GM21526 (cell line): Measurements from ENCODE around the gene SCAF4.

Source experiments
- ATAC-seq: cut with Tn5 transposase; IDR thresholded peaks from one replicate; pipeline ENCODE4 v1.9.1; 2021; ENCODE audit warnings: moderate library complexity; ENCODE audit not compliant: unreplicated experiment, low FRiP score

Gene SCAF4

DNA sequence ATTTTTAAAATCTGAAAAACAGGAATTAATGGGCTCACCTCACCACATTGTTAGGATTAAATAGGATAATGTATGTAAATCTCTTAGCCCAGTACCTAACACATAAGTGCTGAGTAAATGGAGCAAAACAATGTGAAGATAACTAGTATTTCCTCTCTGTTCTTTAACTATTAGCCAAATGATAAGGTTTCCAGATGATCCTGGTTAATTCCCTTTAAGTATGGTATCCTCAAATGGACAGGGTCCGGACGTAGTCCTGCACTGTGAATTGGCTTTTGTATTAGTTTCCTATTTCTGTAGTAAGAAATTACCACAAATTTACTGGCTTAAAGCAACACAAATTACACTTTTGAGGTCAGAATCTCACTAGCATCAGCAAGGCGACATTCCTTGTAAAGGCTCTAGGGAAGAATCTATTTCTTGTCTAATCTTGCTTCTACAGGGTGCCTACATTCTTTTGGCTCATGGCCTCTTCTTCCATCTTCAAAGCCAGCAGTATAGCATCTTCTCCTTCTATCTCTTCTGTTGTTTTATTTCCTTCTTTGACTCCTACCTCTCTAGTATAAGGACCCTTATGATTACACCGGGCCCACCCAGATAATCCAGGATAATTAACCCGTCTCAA is 17.1 kb downstream of the SCAF4 start:
- no peak for ATAC-seq

DNA sequence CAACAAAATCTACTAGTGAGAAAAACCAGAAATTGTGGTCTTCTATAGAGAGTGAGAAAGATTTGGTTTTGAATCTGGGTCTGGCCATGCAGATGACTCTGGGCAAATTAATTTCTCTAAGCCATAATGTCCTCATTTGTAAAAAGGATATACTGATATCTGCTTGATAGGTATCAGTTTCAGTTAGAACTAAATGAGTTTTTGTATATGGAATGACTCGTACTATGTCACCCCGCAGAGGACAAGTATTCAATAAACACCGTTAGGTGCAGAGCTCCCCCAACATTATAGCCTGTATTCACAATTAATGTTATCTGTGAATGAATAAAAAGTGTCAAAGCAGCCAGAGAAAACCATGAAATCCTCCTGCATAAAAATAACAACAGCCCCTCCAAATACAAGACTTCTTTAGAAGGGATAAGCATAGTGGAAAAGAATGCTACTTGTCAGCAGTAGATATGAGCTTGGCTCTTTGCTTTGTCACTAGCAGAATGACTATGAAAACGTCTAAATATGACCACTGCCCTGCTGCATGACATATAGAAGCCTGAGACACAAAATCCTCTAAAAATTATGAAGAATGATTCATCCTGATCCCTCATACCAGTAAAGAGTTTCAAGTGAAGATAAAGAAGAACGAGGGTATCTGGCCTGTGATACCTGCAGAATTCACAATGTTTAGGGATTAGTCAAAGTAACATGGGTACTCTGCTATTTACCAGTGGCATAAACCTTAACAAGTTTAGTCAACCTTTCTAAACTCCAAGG is 17.8 kb downstream of the SCAF4 start:
- ATAC-seq: no peak

DNA sequence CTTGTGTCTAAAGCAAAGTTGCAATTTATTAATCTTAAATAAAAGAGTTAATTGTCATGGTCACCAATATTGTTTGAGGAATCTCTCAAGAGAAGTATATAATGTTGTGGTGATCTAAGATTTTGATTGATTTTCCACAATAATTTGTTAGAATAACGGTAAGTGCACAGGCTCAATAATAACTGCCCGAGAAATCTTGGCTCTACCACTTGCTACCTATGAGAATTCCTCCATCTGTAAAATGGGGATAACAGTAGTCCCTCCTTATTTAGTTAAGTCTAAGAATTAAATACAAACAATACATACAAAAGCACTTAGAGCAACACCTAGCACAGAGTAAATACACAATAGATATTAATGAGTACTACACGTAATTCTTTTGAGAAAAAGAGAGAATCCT is 18.8 kb downstream of the SCAF4 start:
- ATAC-seq: no peak

GRCh38 chr21:31711745-31712285 is 20.1 kb downstream of the SCAF4 start:
- ATAC-seq: no peak

DNA sequence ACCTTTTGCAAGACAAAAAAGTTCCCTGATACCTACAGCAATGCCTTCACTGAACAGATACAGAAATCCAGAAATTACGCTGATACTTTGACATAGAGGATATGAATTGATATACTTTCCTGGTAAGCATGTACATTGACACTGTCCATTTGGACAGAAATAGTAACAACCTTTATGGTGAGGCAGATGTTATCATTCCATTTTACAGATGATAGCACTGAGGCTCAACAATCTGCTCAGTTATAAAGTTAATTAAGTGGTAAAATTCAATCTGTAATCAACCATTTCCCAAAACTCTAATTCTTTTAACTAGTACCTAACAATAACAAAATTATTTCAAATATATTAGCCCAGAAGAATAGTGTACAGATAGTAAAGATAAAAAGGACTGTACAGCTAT is 20.6 kb downstream of the SCAF4 start:
- no peak for ATAC-seq

GRCh38 chr21:31710586-31710985 is 21.3 kb downstream of the SCAF4 start:
- ATAC-seq: no peak

GRCh38 chr21:31708541-31708940 is 23.4 kb downstream of the SCAF4 start:
- no peak for ATAC-seq

DNA sequence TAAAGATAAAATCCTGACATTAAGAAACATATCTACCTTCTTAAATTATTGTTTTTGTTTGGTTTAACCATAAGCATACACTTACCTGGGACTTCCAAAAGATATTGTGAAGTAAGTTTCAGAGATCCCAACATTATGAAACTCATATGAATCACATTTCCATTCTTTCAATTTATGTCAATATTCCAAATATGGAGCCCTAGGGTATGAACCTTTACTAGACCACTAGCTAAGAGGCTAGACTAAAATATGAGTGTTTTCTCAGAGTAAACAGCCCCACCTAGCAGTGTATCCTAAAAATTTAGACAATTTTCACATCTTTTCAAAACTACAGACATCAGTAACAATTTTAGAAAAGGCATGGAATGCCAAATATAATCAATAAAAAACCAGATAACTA is 24.4 kb downstream of the SCAF4 start:
- ATAC-seq: no peak

DNA sequence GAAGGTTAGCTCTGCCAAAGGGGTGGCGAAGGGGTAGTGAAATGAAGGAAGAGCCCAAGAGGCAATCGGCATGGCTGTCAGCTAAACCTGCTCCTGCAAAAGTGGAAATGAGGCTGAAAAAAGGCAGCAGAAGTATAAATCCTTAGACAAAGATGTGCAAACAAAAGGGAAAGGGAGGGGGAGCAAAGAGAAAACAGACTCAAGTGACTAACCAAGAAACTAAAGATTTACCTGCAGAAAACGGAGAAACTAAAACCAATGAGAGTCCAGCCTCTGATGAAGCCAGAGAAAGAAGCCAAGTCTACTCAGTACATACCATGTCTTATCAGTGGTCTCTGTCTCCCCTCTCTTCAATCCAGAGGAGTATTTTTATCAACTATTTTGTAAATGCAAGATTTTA is 25.4 kb downstream of the SCAF4 start:
- no peak for ATAC-seq

GRCh38 chr21:31700040-31700439 is 31.9 kb downstream of the SCAF4 start:
- ATAC-seq: no peak

DNA sequence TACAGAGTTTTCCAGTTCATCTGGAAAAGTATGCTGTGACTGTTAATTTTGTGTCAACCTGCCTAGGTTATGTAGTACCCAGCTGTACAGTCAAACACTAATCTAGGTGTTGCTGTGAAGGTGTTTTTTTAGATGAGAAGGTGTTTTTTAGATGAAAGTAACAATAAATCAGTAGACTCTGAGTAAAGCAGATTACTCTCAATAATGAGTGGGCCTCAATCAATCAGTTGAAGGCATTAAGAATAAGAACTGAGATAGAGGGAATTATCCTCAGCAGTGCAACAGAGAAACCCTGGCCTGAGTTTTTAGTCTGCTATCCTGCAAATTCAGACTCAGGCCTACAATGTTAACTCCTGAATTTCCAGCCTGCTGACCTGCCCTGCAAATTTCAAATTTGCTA is 33.5 kb downstream of the SCAF4 start:
- ATAC-seq: no peak

DNA sequence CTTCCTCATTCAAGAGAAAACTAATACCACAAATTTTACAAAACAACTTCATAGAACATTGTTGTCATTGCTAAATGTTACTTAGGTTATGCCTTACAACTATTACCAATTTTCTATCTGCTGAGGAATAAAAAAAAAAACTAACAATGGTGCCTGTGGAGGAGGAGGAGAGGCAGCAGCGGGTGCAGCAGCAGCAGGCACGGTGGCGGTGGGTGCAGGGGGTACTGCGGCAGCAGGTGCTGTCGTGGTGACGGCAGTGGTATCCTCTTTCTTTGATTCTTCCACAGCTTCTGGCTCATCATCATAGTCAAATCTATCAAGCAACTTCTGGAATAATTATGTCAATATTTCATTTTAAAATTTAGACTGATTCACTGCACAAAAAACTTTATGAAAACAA is 35.5 kb downstream of the SCAF4 start:
- ATAC-seq: no peak

DNA sequence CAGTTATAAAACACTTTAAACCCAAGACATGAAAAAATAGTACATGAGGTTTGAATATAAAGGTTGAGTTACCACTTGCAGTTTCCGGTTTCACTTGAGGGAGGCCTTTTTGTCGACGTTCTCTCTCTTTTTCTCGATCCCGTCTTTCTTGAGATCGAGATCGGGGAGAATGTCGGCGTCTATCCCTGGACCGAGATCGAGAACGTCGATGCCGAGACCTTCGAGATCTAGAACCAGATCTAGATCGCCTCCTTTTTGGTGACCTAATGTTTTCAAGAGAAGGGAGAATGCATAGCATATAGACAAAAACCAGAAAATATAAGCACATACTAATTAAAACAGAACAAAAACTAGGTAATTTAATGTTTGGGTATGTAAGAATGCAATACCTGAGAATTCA is 38.7 kb downstream of the SCAF4 start:
- ATAC-seq: no peak

- no peak for ATAC-seq
Observed at GRCh38 chr21:31688603-31689368, 43.1 kb downstream of the SCAF4 start.

DNA sequence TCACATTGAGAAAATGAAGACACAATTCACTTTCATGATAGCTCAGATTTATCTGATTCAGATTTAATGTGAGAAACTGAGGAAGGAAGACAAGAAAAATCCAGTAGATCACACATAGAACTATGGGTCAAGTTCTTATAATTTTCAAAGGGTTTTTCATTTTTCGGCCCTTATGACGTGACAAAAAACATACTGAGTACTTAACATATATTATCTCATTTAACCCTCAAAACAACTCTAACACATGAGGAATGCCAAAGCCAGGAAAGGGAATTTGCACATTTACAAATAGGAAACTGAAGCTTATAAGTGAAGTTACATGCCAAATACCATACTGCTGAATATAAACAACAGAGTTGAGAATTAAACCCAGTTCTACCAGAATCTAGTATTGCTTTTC is 44.8 kb downstream of the SCAF4 start:
- no peak for ATAC-seq

GRCh38 chr21:31686272-31686915 is 45.5 kb downstream of the SCAF4 start:
- no peak for ATAC-seq

GRCh38 chr21:31684918-31685317 is 47.0 kb downstream of the SCAF4 start:
- no peak for ATAC-seq

DNA sequence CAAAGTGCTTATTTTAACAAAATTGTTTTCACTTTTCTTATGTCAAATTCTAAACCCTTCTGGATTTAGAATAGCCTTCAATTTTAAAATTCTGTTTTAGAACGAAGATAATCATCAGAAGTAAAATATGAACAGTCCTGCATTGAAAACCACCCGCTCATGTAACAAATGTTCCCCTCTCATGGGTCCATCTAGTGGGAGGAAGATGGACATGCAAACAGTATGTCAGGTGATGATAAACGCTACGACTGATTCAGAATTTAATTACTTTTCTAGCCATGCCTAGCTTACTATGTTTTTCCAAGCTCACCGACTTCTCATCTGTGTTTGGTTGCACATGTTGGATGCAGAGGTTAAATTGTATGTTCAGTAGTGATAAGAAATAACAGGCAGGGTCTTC is 48.9 kb downstream of the SCAF4 start:
- no peak for ATAC-seq

- no peak for ATAC-seq
Observed at GRCh38 chr21:31682620-31683019, 49.3 kb downstream of the SCAF4 start.

GRCh38 chr21:31678478-31678877 is 53.4 kb downstream of the SCAF4 start:
- ATAC-seq: no peak

DNA sequence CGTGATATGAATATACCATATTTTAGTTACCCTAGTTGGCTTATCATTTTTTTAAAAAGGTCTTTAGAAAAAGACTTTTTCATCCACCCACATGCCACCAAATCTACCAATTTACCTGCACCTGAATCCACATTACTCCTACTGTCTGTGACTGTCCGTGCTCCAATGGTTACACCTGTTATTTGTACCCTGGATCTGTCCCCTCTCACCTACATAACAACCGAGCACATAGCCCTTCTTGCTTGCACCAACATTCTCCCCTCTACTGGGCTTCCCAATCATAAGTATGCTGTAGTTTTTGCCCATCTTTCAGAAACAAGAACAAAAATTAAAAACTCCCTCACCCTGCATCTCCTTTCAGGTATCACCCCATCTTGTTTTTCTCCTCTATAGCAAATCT is 54.9 kb downstream of the SCAF4 start:
- no peak for ATAC-seq
